Middle frontal gyrus (tissue), 1 donor: ENCODE measurements around the gene CADPS.
"Not testable (repeated sequence)": the region's sequence is repeated elsewhere in the genome, so short reads cannot be mapped to it uniquely, and the experiment has no call there.

Source experiments
- DNase-seq: peaks from one replicate; pipeline ENCODE4 v3.0.0-alpha.2; 2015; ENCODE audit warnings: low spot score; ENCODE audit errors: extremely low spot score

Gene CADPS

DNA sequence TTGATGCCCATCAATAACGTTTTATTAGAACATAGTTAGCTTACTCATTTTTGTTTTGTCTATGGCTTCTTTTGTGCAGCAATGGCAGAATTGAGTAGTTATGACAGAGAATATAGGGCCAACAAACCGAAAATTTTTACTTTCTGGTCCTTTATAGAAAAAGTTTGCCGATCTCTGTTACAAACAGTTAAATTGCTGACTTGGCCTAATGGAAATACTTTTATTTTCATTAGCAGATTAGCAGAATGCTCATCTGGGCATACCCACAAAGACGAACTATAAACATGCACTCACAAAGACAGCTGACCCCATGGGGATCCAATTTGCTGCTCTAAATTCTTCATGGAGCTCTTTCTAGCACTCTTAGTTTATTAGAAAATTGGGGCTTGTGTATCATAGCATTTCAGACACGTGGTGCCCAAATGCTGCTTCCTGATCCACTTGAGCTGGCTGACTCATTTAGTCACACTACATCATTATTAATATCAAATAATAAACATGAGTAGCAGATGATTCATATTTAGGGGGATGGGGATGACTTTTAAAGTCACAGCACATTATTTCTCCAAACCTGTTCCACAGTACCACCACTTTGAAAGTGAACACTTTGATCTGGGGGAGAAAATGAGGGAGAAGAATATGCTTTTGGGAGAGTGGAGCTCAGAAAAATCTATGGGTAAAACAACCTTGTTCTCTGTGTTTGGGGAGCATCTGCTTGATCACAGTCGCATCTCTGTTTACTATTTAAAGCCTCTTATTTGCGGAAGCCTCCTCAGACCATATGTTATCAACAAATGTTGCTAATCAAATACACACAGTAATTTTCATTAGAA is 273.8 kb downstream of the CADPS start:
- DNase-seq: no peak

- no peak for DNase-seq
These were observed 275.2 kb downstream of the CADPS start for GRCh38 chr3:62600033-62600432.

DNA sequence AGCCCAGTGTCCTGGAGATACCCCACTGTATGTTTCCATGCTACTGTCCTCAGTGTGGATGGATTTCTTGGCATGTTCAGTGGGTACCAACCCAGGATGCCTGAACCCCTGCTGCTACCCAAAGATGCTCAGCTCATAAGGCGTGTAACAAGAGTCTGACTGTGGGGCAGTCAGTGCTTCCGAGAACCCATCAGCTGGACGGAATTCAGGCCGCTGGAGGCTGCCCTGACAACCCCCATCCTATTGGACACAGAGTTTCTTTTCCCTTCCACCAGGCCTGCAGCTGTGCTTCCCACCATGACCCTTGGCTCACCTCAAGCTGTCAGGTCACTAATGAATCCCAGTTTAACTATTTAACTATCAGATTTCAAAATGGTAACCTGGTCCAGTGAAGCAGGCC is 277.7 kb downstream of the CADPS start:
- DNase-seq: no peak

- no peak for DNase-seq
These were observed 282.8 kb downstream of the CADPS start for GRCh38 chr3:62592408-62592807.

DNA sequence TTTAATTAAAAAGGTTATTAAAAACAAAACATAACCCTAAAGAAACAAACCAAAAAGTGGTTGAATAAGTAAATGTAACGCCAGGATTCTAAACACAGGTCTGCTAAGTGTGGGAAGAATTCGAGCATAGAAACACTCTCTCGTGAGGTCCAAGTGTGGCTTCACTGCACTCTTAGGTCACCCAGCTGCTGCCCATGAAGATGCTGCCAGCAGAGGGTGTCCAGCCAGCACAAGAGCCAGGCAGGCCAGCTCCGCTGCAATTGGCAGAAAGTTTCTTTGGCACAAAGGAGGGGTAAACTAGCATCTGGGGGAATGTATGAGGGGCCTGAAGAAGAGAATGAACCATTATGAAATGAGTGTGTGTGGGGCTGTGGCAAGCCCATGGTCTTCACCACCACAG is 286.1 kb downstream of the CADPS start:
- DNase-seq: no peak

- no peak for DNase-seq
These were observed 287.6 kb downstream of the CADPS start for GRCh38 chr3:62587579-62588031.

GRCh38 chr3:62587169-62587568 is 288.0 kb downstream of the CADPS start:
- no peak for DNase-seq

DNA sequence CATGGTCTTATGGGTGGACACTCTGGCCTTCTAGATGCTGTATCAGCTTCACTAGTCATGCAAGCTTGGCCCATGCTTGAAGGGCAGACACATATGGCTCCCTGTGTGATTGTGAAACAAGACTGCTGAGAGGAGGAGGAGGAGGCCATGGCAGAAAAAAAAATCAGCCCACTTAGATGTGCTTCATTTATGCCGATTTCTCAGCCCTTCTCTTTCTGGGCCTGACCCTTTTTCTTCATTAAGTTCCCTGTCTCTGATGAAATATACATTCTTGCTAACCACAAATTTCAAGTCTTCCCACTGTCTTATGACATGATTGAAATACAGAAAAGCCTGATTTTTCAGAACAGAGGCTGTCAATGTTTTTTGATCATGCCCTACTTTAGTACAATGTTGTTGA is 288.9 kb downstream of the CADPS start:
- no peak for DNase-seq

DNA sequence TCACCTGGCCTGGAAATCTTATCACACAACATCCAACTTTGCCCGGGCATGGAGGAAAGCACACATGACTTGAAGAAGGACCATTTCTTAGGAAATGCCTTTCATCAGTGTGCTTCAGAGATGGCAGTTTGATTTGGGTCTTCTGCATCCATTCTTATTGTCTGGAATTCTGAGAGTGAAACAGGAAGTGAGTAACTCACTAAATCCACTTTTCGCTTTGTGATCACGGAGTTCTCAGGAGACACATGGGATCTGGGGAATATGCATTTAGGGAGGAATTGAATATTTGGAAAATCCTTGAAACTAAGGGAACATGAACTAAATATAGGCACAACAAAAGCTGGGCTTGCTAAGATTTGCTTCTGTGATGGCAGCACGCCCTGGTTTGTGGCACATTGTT is 289.4 kb downstream of the CADPS start:
- no peak for DNase-seq

GRCh38 chr3:62584636-62585035 is 290.6 kb downstream of the CADPS start:
- no peak for DNase-seq

DNA sequence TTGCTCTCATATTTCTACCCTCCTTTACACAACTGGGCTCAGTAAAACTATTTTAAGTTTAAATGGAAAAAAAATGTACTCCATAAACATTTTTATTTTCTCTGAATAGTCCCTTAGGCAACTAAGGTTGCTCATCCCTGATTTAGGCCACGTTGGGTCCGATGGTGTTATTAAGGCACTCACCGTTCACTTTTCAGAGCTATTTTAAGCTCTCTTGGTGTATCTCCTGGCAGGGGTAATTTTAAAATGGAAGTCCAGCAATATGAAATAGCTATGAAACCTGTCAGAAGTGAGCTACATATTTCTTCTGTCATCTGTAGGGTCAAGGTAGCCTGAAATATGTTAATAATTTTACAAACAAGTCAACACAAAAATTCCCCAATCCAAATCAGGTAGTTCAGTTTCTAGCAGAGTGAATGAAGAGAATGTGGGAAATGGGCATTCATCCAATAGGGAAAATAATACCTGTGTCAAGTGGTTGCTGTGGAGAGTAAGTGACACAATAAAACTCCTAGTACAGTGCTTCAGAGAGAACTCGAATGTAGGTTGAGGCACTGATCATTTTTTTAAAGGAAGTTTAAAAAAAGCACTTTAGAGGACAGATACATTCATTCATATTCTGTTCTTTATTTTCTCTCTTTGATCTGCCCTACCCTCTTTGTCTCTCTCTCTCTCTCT is 292.6 kb downstream of the CADPS start:
- DNase-seq: no peak

GRCh38 chr3:62580485-62580884 is 294.7 kb downstream of the CADPS start:
- not testable (repeated sequence) for DNase-seq

GRCh38 chr3:62577153-62577552 is 298.1 kb downstream of the CADPS start:
- DNase-seq: no peak

GRCh38 chr3:62574266-62574898 is 300.8 kb downstream of the CADPS start:
- DNase-seq: no peak

DNA sequence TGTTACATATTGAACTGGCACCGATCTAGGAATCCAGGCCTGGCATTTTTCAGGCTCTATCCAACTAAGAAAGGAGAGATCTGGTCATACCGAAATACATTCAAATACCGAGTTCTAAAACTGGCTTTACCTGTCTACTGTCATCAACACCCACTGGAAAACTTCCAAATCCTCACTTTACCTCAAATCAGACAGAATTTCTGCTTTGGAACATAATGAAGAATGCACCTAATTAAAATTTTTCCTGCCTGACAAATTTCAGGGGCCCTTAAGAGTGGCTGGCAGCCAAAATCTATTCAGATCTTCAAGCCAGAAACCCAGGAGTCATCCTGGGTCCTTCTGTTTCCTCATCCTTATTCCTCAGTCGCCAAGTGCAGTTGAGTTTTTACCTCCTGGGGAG is 303.3 kb downstream of the CADPS start:
- no peak for DNase-seq

DNA sequence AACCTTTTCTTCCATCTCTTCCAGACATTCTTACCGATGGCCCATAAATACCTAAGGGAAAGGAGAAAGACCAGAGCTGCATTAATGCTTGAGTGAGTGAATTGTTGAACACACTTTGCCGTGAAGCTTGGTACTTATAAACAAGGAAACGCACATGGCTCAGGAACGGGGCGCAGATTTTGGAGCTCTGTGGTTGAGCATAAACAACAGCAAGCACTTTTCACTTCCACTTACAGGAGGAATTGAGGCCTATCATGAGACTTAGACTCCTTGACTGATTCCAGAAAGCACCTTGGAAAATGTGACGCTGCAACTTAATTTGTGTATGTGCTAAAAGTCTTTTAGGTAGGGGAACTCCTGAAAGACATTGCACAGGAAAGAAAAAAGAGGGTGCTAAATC is 304.3 kb downstream of the CADPS start:
- DNase-seq: no peak

- no peak for DNase-seq
These were observed 305.6 kb downstream of the CADPS start for GRCh38 chr3:62569609-62570008.

DNA sequence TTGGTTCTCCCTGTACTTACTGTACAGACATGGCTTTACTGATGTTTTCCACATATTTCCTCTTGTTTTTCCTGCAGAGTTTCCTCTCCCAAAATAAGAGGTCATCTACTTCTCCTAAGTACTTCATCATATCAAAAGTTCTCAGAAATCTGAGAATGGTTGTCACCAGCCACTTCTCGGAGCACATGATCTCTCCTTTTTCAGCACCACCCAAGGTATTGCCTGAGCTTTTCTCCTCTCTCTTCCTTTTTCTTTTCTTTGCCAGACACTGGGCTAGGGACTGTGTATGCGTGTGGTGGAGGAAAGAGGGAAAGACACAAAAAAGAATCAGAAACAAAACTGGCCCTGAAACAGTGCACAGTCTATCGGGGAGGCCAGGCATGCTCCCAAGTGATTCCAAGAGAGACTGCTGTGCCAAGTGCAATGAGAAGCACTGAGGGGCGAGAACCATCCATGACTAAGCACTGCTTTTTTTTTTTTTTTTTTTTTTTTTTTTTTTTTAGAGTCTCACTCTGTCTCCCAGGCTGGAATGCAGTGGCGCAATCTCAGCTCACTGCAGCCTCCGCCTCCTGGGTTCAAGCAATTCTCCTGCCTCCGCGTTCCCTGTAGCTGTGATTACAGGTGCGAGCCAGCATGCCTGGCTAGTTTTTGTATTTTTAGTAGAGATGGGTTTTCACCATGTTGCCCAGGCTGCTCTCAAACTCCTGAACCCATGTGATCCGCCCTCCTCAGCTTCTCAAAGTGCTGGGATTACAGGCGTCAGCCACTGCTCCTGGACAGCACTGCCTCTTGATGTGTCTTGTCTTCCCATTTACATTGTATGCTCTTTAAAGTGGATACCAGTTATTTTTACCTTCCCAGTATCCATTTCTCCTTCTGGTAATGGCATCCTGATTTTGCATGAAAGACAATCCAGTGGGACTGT is 307.9 kb downstream of the CADPS start:
- no peak for DNase-seq

- DNase-seq: no peak
These were observed 309.1 kb downstream of the CADPS start for GRCh38 chr3:62566022-62566557.

DNA sequence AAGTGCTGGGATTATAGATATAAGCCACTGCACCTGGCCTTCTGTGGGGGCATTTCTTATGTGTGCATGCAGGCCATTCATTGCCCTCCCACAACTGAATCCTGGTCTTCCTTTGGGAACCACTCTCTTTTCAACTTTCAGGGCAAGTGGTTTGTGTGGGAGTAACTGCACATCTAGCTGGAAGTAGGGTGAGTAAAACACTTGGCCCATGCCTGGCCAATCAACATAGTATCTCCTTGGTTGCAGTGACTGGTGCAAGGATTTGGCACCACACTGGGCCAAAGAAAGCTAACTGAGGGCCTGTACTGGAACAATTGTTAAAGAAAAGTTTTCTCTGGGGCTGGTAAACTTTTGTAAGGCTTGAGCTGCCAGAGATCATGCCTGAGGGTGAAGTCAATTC is 312.6 kb downstream of the CADPS start:
- no peak for DNase-seq

GRCh38 chr3:62562017-62562416 is 313.2 kb downstream of the CADPS start:
- DNase-seq: no peak
